Gastrocnemius medialis (tissue), 4 donors: ENCODE results near the gene AIMP1. TPM values are rescaled to one million over a fixed set of nuclear protein-coding genes. Genes with fewer than 3 reads are reported as not detected.

ENCODE experiments used
- ATAC-seq, 2 donors: fragments of 150-250 bp; one replicate each; pipeline ENCODE4 v1.9.1; 2016
- DNase-seq, 2 donors: peaks; one replicate each; pipeline ENCODE4 v3.0.0-alpha.2; 2019
- H3K27ac ChIP-seq, 4 donors: fragments of 200-600 bp; sonication (generic); 1 replicate in 1 of 4; 2 replicates in 3 of 4; pipeline ENCODE4 v1.5.1; 2016 to 2018; ENCODE audit warnings: mild to moderate bottlenecking in 2 of 4, moderate library complexity in 1 of 4
- H3K27me3 ChIP-seq, 3 donors: fragments of 200-600 bp; sonication (generic) in 2 of 3; 1 replicate in 1 of 3; 2 replicates in 2 of 3; pipeline versions ENCODE4 v1.5.1 to v1.6.0; 2016 to 2019; ENCODE audit warnings: mild to moderate bottlenecking in 1 of 3, moderate library complexity in 1 of 3
- H3K36me3 ChIP-seq, 2 donors: fragments of 200-600 bp; sonication (generic) in 1 of 2; one replicate each; pipeline ENCODE4 v1.5.1; 2017 to 2018
- H3K4me1 ChIP-seq, 2 donors: fragments of 200-600 bp; sonication (generic) in 1 of 2; one replicate each; pipeline ENCODE4 v1.5.1; 2016 to 2017; ENCODE audit warnings: mild to moderate bottlenecking in 2 of 2
- H3K4me3 ChIP-seq, 4 donors: fragments of 200-600 bp; sonication (generic) in 3 of 4; 1 replicate in 1 of 4; 2 replicates in 3 of 4; pipeline ENCODE4 v1.5.1; 2016 to 2019; ENCODE audit warnings: mild to moderate bottlenecking in 2 of 4
- H3K9me3 ChIP-seq, 3 donors: fragments of 200-600 bp; sonication (generic) in 2 of 3; 1 replicate in 1 of 3; 2 replicates in 2 of 3; pipeline ENCODE4 v1.5.1; 2016 to 2019
- CTCF ChIP-seq, 5 experiments: fragments of 450-650 bp in 3 of 5; fragments of 200-600 bp in 2 of 5; sonication (generic) in 2 of 5; IDR thresholded peaks in 4 of 5; conservative IDR thresholded peaks in 1 of 5; 1 replicate in 4 of 5; 2 replicates in 1 of 5; pipeline ENCODE4 v1.5.1; 2016 to 2019; ENCODE audit warnings: antibody characterized with exemption in 5 of 5, mild to moderate bottlenecking in 3 of 5, moderate library complexity in 3 of 5
- POLR2A ChIP-seq, 2 donors: fragments of 450-650 bp; IDR thresholded peaks; one replicate each; pipeline ENCODE4 v1.6.1; 2017; ENCODE audit warnings: antibody characterized with exemption in 2 of 2, mild to moderate bottlenecking in 2 of 2, moderate library complexity in 2 of 2
- in situ Hi-C, 4 donors: fragments of 200-750 bp; cut with MboI; loops; one replicate each; pipeline versions ENCODE4 v1.15.0 to v1.8.0; 2017; ENCODE audit warnings: low sequenced_read_pairs in 4 of 4
- intact Hi-C: fragments of 100-400 bp; cut with DNase I; formaldehyde crosslinking; loops from one replicate; pipeline ENCODE4 v1.15.1; 2023; ENCODE audit warnings: low total_unique reads
- total RNA-seq, 4 donors: library from RNA; depleted of rRNA; stranded (reverse); fragments of >200 nt; gene quantifications; one replicate each; pipeline versions ENCODE4 v1.1.0 to v1.2.3, GENCODE V29; 2016

The AIMP1 gene
- total RNA-seq, 4 donors from 2014 or later, result 23.2 to 30.0 (median 27.4) TPM

DNA sequence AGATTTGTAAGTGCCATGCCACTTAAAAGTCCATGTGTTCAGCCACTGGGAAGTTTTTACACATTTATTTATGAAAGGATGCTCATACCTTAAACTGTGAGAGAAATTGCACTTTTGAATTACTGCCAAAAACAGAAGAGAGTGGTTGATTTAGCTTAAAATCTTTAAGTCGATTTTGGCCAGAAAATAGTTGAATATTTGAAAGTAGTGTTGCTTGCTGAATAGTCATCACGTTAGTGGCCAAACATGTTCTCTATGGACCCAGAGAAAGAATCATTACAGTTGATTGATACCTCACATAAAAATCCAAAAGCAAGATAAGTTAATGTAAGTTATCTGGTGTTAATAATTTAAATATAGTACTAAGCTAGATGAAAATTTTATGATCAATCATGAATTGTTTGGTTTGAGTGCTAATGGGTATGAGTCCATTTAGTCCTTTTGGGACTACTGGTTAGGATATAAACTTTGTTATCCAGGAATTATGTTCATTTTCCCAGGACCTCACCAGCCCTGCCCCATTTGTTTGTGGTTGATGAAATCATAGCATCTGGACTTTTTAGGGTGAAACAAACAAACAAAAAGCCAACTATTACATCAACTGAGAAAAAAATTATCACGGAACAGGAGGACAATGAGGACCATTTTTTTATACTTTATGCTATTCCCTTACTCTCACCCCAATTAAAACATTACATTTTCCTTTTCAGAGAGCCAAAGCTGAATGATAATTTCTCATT lies 45.9 kb downstream of the AIMP1 start:
- Histone ChIP-seq H3K27me3 (no peaks in the 10 kb centered on the region), H3K4me3 (no peak overlapping the region), H3K36me3 (no peaks in the 10 kb centered on the region), H3K27ac (no peak overlapping the region), H3K4me1 (peaks cover 6 to 9% of the 10 kb centered on the region in 2 donors), H3K9me3 (no peaks in the 10 kb centered on the region)
- intact Hi-C loops, result loop anchor here (10.0 kb wide), 1 partner anchor 823 kb away; no protein-coding TSS in a partner anchor
- ATAC-seq (no peak), DNase-seq (no peak)
- in situ Hi-C loops, result loop anchor here in 1 of 4 donors (25.0 kb wide), 1 partner anchor 825 kb away; no protein-coding TSS in a partner anchor
- TF ChIP-seq CTCF (IDR thresholded peaks at IDR 0.05 in 4 of 5, conservative IDR thresholded peaks at IDR 0.05 in 1 of 5) (no peak), POLR2A (IDR thresholded peaks at IDR 0.05) (no peak)

GRCh38 chr4:106364282-106364681 lies 47.9 kb downstream of the AIMP1 start:
- Histone ChIP-seq H3K27me3 (no peaks in the 10 kb centered on the region), H3K36me3 (no peaks in the 10 kb centered on the region), H3K4me3 (no peak overlapping the region), H3K4me1 (peaks cover 6 to 9% of the 10 kb centered on the region in 2 donors), H3K9me3 (no peaks in the 10 kb centered on the region), H3K27ac (no peak overlapping the region)
- intact Hi-C loops (loop anchor here (10.0 kb wide), 1 partner anchor 821 kb away; no protein-coding TSS in a partner anchor), in situ Hi-C loops (loop anchor here in 1 of 4 donors (25.0 kb wide), 1 partner anchor 823 kb away; no protein-coding TSS in a partner anchor)
- DNase-seq, result no peak
- no peak for TF ChIP-seq POLR2A (IDR thresholded peaks at IDR 0.05)
- ATAC-seq, result no peak

DNA sequence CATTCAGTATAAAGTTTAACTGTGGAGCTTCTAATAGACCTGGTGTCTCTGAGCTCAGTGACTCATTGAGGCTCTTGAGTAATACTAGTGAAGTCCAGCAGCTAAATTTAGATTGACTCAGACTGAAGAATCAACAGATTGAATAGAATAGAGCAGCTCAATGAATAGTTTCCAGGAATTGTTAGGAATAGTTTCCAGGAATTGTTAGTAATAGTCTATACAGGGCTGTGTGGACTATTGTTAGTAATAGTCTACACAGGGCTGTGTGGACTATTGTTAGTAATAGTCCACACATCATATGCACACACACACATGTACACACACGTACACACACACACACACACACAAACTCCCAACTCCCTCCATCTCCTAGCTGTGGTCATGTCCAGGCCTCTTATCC lies 49.3 kb downstream of the AIMP1 start:
- H3K9me3 ChIP-seq, result no peaks in the 10 kb centered on the region
- no peaks in the 10 kb centered on the region for H3K36me3 ChIP-seq
- peaks cover 6 to 9% of the 10 kb centered on the region in 2 donors for H3K4me1 ChIP-seq
- no peak overlapping the region for H3K4me3 ChIP-seq
- in situ Hi-C loops (loop anchor here in 1 of 4 donors (25.0 kb wide), 1 partner anchor 822 kb away; no protein-coding TSS in a partner anchor), intact Hi-C loops (loop anchor here (5.0 to 10.0 kb wide), 2 partner anchors 137 to 819 kb away; no protein-coding TSS in a partner anchor)
- TF ChIP-seq CTCF (IDR thresholded peaks at IDR 0.05 in 4 of 5, conservative IDR thresholded peaks at IDR 0.05 in 1 of 5) (no peak), POLR2A (IDR thresholded peaks at IDR 0.05) (no peak)
- no peak for DNase-seq
- H3K27me3 ChIP-seq, result no peaks in the 10 kb centered on the region
- ATAC-seq, result peak; percentile 100
- H3K27ac ChIP-seq, result peak overlapping the region in 3 of 4 donors; percentile 2 to 35 (median 29)

- intact Hi-C loops (loop anchor here (5.0 to 10.0 kb wide), 2 partner anchors 136 to 819 kb away; no protein-coding TSS in a partner anchor), in situ Hi-C loops (loop anchor here in 1 of 4 donors (25.0 kb wide), 1 partner anchor 821 kb away; no protein-coding TSS in a partner anchor)
- Histone ChIP-seq H3K4me3 (no peak overlapping the region), H3K36me3 (no peaks in the 10 kb centered on the region), H3K27ac (no peak overlapping the region), H3K4me1 (peaks cover 6 to 9% of the 10 kb centered on the region in 2 donors), H3K9me3 (no peaks in the 10 kb centered on the region), H3K27me3 (no peaks in the 10 kb centered on the region)
- TF ChIP-seq CTCF (IDR thresholded peaks at IDR 0.05 in 4 of 5, conservative IDR thresholded peaks at IDR 0.05 in 1 of 5) (no peak), POLR2A (IDR thresholded peaks at IDR 0.05) (no peak)
- ATAC-seq (no peak), DNase-seq (no peak)
These were observed 49.7 kb downstream of the AIMP1 start for GRCh38 chr4:106366026-106366425.

DNA sequence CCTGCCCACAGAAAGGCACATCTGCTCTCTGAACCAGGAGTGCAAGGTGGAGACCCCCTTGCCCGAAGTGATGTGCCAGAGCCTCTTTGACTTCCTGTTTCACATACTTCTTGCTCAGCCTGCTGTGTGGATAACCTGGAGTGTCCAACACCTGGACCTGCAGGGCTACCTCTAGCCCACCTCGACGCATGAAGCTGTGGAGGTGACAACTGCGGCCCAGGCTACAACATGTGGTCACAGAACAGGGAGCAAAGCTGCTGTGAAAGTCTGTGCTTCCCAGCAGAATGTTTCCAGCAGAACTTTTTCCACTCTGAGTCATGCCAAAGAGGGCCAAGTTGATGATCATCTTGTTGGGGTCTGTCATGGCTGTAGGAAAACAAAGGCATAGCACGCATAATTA lies 50.7 kb downstream of the AIMP1 start:
- H3K9me3 ChIP-seq, result no peaks in the 10 kb centered on the region
- no peak overlapping the region for H3K27ac ChIP-seq
- peaks cover 6 to 9% of the 10 kb centered on the region in 2 donors for H3K4me1 ChIP-seq
- DNase-seq (no peak), ATAC-seq (no peak)
- intact Hi-C loops (loop anchor here (5.0 to 10.0 kb wide), 2 partner anchors 135 to 818 kb away; no protein-coding TSS in a partner anchor), in situ Hi-C loops (loop anchor here in 1 of 4 donors (25.0 kb wide), 1 partner anchor 820 kb away; no protein-coding TSS in a partner anchor)
- no peaks in the 10 kb centered on the region for H3K36me3 ChIP-seq
- H3K27me3 ChIP-seq, result no peaks in the 10 kb centered on the region
- TF ChIP-seq CTCF (IDR thresholded peaks at IDR 0.05 in 4 of 5, conservative IDR thresholded peaks at IDR 0.05 in 1 of 5), result no peak
- TF ChIP-seq POLR2A (IDR thresholded peaks at IDR 0.05), result no peak
- H3K4me3 ChIP-seq, result no peak overlapping the region
